ENCODE results near the gene IGF2R.
"Not testable (repeated sequence)": the region's sequence is repeated elsewhere in the genome, so short reads cannot be mapped to it uniquely, and the experiment has no call there.

Gene IGF2R, protein sequence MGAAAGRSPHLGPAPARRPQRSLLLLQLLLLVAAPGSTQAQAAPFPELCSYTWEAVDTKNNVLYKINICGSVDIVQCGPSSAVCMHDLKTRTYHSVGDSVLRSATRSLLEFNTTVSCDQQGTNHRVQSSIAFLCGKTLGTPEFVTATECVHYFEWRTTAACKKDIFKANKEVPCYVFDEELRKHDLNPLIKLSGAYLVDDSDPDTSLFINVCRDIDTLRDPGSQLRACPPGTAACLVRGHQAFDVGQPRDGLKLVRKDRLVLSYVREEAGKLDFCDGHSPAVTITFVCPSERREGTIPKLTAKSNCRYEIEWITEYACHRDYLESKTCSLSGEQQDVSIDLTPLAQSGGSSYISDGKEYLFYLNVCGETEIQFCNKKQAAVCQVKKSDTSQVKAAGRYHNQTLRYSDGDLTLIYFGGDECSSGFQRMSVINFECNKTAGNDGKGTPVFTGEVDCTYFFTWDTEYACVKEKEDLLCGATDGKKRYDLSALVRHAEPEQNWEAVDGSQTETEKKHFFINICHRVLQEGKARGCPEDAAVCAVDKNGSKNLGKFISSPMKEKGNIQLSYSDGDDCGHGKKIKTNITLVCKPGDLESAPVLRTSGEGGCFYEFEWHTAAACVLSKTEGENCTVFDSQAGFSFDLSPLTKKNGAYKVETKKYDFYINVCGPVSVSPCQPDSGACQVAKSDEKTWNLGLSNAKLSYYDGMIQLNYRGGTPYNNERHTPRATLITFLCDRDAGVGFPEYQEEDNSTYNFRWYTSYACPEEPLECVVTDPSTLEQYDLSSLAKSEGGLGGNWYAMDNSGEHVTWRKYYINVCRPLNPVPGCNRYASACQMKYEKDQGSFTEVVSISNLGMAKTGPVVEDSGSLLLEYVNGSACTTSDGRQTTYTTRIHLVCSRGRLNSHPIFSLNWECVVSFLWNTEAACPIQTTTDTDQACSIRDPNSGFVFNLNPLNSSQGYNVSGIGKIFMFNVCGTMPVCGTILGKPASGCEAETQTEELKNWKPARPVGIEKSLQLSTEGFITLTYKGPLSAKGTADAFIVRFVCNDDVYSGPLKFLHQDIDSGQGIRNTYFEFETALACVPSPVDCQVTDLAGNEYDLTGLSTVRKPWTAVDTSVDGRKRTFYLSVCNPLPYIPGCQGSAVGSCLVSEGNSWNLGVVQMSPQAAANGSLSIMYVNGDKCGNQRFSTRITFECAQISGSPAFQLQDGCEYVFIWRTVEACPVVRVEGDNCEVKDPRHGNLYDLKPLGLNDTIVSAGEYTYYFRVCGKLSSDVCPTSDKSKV (N-terminal part only)

DNA sequence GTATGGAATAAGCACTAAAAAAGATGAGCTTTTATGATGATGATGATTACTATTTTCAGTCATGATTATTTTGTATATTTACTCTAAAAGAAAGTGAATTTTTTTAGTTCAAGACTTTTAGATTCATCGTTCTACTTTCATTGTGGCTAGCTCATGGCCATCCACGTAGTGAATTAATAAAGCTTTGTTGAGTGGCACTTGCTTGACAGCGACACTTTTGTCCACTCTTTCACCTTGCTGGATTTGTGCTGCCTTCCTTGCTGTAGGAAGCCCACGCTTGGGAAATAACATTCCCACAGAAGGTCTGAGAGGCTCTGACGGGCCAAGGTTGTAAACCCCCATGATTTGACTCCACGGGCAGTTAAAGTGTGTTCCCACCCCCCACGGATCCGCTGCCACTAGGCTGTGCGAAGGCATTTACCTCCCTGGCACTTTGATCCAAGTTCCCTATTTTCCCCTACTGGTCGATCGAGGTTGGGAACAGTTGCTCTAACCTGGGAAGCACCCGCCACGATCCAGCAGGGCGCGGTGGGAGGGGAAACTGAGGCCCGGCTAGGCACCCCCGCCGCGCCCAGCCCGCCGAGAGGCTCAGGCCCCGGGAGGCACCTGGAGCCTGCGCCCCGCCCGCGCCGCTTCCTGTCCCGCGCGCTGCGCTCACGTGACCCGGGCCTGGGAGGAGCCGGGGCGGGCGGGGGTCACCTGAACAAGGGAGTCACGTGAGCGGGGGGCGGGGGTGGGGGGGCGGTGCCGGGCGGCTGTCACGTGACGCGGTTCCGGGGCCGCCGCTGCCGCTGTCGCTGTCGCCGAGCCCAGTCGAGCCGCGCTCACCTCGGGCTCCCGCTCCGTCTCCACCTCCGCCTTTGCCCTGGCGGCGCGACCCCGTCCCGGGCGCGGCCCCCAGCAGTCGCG is at the start of gene IGF2R:
Gene IGF2R (plus strand): TSS at position 788 of the 909 bp plus-strand sequence. CDS start 165 bp downstream, outside the sequence.
- DNase-seq (ENCODE audit: low spot score), result peak; percentile 86

DNA sequence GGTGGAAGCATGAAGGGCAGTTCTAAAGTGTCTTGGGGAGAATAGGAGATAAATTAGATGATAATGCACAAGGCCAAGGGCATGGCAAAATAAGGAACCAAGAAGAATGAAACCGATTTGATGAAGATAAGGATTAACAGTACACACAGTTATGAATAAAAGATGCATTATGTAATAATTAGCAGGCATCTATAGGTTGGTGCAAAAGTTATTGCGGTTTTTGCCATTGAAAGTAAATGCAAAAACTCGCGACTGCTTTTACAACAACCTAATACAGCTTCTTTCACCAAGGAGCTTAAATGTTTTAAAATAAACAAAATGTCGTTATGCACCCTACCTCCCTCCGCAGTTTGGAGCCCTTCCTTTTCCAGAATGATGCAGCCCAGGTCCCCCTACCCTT is 49.1 kb upstream of the IGF2R start:
- DNase-seq (ENCODE audit: low spot score), result no peak

DNA sequence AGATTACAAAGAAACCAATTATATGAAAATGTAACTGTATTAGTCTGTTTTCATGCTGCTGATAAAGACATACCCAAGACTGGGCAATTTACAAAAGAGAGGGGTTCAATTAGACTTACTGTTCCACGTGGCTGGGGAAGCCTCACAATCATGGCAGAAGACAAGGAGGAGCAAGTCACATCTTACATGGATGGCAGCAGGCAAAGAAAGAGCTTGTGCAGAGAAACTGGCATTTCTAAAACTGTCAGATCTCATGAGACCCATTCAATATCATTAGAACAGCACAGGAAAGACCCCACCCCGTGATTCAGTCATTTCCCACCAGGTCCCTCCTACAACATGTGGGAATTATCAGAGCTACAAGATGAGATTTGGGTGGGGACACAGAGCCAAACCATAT is 44.7 kb upstream of the IGF2R start:
- not testable (repeated sequence) for DNase-seq (ENCODE audit: low spot score)

DNA sequence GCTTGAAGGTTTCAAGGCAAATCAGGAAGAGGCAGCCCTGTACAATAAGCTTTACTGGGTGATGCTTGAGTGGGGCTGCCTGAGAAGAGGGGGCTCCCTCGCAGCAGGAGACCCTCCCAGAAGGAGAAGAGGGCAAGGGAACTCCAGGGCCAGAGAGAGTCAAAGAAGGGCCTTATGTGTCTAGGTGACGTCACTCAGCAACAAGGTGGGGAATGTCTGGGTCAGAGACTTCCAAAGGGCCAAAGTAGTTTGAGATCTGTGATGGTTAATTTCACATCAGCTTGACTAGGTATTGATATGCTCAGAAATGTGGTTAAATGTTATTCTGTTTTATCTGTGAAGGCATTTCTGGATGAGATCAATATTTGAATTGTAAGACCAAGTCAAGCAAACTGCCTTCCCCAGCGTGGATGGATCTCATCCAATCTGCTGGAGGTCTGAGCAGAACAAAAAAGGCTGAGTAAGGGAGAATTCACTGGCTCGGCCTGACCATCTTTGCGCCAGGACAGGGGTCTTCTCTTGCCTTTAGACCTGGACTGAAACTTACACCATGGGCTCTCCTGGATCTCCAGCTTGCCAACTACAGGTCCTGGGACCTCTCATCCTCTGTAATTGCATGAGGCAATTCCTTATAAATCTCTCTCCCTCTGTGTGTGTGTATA is 42.2 kb upstream of the IGF2R start:
- no peak for DNase-seq (ENCODE audit: low spot score)

DNA sequence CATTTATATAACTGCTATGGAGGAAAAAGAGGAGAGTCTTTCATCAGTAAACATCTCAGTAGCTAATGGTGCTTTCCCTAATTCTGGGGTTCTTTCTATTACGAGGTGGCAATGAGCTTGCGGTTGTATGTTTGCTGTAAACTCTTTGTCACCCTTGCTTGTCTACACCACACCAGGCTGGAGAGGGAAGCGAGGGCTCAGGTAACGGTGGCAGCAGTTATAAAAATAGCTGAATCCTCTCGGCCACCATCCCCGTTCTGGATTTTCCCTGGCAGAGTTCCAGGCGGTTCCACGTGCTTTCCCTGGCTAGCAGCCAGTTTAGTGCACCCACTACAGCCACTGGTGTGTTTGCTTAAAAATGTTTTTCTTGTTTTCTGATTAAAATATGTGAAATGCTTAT is 39.1 kb upstream of the IGF2R start:
- DNase-seq (ENCODE audit: low spot score), result no peak

DNA sequence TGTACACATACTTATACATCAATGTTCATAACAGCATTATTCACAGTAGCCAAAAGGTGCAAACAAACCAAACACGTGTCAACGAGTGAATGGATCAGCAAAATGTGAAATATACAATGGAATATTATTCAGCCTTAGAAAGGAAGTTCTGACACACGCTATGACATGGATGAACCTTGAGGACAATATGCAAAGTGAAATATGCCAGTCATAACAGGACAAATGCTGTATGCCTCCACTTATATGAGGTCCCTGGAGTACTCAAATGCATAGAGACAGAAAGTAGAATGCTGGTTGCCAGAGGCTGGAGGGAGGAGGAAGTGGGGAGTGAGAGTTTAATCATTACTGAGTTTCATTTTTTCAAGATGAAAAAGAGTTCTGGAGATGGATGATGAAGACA is 37.8 kb upstream of the IGF2R start:
- DNase-seq (ENCODE audit: low spot score), result no peak

DNA sequence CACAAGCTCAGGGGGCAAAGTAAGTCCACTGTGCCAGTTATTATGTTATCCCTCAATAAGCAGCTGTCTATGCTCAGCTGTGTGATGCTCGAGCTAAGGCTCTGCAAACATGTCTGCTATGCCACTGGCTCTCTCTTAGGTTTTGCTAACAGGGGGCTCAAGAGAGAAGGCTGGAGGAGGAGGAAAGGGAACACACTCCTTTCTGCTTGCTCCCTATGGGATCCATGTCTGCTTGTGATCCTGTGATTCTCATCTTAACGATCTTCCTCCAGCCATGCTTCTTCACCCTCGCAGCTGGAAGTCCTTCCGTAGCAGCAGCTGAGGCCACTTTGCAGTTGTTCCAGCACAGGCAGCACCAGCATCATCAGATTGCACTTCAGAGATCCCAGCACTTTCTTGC is 37.0 kb upstream of the IGF2R start:
- no peak for DNase-seq (ENCODE audit: low spot score)

DNA sequence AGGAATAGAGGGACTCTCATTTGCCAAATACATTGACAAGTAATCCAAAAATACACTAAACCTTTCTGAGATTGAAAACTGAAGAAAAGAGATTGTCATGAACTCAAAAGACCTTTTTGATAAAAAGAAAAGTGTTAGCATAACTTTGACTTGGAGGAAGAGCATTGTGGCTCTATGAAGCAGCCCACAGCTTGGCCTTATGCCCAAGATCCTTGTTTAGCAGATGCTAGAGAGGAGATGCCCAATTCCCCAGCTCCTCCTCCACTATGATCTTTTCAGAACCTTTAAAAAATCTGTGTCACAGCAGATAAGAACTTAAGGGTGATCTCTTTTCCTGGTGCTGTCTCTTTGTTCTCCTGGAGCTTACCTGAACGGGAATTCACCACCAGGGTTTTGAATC is 35.8 kb upstream of the IGF2R start:
- DNase-seq (ENCODE audit: low spot score), result no peak

DNA sequence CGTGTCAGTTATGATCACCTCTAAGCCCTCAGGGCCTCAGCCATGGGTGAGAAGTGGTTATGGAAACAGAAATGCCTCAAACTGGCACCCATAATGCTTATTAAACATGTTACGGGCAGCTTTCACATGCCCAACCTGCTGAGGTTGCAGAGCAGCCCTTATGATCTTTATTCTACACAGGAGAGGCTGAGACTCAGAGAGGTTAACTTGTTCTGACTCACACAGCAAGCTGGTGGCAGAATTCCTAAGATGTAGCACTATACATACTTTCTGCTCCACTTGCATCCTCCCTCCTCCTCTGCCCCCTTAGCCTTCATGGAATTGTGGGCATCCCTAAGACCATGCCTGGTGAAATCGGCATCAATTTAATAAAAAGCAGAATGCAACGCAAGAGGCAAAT is 34.7 kb upstream of the IGF2R start:
- no peak for DNase-seq (ENCODE audit: low spot score)

DNA sequence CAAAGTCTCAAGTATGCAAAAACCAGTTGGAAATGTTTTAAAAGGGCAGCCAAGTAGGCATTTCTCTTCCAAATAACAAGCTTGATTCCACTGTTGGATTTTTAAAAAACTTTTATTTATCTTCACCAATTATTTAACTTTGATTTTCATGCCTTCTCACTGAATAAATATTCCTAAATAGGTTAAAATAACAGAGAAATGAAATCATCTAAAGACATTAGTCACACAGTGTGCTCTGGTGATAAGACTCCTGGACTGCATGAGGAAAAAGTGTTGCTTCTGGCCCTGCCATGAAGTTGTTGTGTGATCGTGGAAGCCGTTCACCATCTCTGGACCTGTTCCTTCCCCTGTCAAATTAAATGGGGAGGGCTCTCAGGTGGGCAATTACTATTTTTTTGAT is 33.8 kb upstream of the IGF2R start:
- DNase-seq (ENCODE audit: low spot score), result no peak

DNA sequence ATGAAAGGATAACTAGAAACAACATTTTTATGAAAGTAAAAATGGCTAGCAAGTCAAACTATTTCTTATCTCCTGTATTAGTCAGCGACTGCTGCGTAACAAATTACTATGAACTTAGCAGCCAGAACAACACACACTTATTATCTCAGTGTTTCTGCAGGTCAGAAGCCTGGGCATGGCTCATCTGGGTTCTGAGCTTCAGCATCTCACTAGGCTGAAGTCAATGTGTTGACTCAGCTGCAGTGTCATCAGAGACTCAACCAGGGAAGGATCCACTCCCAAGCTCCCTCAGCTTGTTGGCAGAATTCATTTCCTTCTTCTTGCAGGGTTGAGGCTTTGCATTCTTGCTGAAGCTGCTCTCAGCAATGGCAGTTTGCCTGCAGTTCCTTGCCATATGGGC is 33.2 kb upstream of the IGF2R start:
- no peak for DNase-seq (ENCODE audit: low spot score)

DNA sequence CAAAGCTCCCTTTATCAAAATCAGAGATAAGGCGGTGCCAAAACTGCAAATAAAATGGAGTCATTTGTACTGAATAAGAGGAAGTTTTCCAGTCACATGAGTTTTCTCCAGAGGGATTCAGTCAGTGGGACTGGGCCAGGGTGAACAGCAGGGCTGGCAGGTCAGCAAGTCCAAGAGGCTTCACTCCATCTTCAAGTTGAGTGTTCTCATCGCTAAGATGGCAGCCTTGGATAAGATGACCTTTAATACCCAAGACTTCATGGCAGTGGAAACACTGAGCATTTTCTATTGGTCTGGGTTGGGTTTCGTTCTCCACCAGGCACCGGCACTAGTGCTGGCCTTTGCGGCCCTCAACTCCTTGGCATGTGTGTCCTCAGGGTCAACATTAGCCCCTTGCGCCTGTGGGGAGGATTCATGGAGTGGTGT is 29.3 kb upstream of the IGF2R start:
- no peak for DNase-seq (ENCODE audit: low spot score)

DNA sequence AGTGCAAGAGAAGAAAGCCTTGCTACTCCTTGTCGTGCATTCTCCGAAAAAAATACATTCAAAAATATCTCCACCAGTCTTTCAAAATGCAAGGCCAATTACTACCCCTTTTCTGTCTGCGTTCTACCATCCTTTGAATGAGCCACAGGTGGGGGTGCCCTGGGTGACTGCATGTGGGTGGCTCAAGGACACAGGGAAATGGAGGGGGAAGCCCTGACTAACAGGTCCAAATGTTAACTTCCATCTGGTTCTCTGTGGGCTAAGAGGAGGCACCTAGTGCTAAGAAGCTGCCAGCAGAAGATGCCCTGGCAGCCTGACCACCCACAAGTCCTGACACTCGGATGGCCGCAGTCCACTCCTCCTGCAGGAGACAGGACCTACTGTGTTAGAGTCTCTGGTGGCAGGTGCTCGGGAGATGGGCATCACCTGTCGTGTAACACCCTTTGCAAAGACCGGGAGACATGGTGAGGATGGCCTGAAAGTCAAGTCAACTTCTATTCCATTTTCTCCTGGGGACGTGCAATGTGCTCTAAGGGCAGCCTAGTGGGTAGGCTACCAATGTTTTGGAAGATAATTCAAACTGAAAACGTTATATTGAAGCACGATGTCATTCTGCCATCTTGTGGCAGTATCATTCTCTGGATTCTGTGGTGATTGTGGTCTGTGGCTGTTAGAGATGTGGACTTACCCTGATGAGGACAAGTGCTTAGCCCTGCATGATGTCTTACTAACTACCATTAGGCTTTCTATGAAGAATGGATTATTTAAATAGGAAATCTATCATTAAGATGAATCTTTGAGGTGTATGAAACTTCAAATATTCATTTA is 27.4 kb upstream of the IGF2R start:
- DNase-seq (ENCODE audit: low spot score), result peak; percentile 69

DNA sequence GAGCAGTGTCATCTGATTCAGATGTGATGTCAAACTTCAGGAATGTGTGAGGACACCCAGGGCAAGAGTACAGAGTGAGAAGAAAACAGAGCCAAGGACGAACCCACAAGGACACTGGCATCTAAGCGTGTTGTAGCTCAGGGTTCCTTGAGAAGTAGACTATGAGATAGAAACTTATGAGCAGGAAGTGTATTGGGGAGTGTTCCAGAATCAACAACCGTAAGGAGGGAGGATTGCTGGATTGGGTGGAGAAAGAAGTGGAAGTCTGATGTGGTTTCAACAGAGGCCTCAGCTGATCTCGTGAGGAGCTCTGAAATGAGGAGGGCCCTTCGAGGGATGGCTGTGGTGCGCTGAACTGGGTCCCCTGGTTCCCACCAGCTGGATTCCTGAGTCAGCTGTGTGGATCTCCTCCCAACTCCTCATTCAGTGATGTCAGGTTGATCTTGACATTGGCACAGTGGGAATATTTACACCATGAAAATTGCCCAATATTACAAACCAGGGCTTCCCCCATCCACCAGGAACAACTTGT is 25.7 kb upstream of the IGF2R start:
- no peak for DNase-seq (ENCODE audit: low spot score)

DNA sequence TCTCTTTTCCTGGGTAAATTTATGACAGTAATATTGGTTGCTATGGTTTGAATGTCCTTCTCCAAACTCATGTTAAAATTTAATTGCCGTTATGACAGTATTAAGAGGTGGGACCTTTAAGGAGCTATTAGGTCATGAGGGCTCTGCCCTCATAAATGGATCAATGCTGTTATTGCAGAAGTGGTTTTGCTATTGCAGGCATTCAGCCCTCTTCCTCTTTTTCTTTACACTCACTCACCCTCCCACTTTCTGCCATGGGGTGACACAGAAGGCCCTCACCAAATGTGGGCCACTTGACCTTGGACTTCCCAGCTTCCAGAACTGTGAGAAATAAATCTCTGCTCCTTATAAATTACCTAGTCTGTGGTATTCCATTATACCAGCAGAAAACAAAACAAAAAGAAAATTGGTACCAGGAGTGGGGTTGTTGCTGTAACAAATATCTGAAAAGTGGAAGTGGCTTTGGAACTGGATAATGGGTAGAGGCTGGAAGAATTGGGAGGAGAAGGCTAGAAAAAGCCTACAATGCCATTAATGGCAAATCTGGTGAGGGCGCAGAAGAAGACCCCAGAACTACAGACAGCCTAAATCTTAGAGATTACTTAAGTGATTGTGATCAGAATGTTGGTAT is 24.8 kb upstream of the IGF2R start:
- no peak for DNase-seq (ENCODE audit: low spot score)

DNA sequence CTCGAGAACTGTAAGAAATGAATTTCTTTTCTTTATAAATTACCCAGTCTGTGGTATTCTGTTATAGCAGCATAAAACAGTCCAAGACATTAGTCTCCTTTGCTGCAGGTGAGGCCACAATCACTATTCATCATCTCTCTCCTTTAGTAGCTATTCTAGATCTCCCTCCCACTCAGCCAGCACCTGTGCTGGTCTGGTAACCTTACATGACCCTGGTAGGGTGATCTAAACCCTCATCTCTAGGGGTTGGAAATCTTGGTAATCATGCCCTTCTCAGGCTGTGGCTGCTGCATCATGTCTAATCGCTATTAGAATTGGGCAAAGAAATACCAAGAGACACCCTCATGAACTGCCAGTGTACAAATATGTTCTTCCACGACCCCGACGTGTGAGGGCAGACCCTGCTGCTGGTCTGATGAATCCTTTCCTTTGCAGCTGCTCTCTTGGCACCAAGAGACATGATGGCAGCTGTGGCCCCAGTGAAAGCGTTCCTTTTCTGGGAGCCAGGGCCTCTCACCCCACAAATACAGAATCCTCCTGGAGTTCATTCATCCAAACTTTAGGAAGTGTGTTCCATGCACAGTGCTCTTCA is 23.0 kb upstream of the IGF2R start:
- no peak for DNase-seq (ENCODE audit: low spot score)

DNA sequence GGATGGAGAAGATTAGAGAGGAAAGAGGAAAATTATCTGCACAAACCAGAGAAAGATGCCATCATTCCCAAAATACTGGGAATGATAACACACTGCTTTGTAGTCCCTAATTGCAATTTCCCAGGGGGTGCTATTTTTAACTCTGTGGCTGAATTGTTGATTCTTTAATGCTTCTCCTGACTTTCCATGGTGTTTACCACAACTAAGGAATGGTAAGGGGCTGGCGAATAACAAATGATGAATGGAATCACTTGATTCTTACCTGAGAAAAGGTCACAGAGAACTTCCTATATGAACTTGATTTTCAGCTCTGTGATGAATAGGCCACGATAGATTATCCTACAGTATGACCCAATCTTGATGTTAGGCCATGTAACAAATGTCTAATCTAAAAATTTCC is 22.0 kb upstream of the IGF2R start:
- no peak for DNase-seq (ENCODE audit: low spot score)

DNA sequence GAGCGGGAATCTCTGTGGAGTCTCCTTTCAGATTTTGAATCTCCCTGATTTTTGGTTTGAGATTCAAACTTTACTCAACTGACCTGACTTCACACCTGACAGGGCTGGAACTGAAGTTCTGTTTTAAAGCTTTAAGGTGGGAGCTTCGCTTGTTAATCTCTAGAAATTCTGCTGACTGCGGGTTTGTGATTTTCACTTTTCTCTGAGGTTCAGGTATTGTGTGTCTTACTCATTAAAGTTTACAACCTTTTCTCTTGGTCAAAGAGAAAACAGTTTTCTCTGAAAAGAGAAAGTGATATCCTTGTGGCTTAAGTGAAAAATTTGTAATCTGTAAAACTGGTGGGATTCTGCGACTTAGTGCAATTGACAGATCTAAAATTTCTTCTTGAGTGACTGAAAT is 20.7 kb upstream of the IGF2R start:
- DNase-seq (ENCODE audit: low spot score), result no peak

DNA sequence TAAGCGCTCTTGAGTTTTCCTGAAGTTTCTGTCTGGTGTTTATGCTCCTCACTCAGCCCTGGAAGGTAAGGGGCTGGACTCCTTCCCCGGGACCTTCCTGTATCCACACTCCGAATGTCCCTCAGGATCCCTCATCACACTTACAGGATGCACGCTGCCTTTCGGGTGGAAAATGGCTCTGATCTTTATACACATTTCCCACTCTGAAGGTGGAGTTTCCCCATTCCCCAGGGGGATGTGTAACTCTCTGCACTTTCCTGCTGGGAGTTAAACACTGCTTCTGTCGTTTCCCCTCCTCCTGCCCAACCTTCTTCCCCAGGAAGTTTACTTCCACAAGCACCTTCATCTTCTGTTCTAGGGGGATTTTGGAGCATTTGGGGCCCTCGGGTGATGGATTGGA is 17.1 kb upstream of the IGF2R start:
- DNase-seq (ENCODE audit: low spot score), result no peak
